Measurements from ENCODE around the gene DDHD1. TPM values are rescaled to one million over a fixed set of nuclear protein-coding genes. Genes with fewer than 3 reads are reported as not detected.

Gene DDHD1
- total RNA-seq, 1 experiment from 2014 or later = 6.1 TPM

DNA sequence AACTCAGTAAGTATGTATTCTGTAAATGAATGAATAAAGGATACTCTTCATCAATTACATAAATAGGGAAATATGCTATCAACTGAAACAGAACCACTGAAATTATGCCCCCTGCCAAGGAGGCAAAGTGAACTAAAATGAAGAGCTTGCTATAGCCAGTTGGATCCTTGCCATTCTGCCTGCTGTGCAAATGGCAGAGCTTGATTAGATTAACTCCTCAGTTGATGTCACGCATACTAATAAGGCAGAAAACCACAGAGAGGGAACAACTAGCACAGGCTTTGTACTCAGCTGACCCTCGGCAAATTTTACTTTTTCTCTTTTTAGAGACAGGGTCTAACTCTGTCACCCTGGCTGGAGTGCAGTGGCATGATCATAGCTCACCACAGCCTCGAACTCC, 165.6 kb downstream of the DDHD1 start:
- DNase-seq (ENCODE audit: low read depth, low spot score) = no peak
- in situ Hi-C loops (cut with HindIII; ENCODE audit: low pct_unique_long_range_greater_than_20kb, low sequenced_read_pairs) = no loop called here

DNA sequence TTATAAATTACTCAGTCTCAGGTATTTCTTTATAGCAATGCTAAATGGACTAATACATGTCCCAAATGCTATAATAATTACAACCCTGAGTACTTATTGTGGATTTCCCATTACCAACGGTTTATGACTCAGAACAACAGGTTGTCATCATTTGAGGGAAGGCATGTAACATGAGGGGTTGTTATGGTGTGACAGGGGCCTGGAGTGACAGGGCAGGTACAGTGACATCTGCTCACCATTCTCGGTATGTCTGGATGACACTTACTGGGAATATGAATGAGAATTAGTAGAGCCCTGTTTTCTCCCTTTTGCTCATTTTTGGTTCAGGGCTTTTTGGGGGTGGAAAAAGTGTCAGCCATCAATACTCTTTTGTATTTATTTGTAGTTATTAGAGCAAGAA, 166.1 kb downstream of the DDHD1 start:
- no peak for DNase-seq (ENCODE audit: low read depth, low spot score)
- in situ Hi-C loops (cut with HindIII; ENCODE audit: low pct_unique_long_range_greater_than_20kb, low sequenced_read_pairs) = no loop called here

Small RNA genes lying within 50 kb of the gene (small RNA-seq; reads per million reads assigned to genes)
- gene AL352979.1 = 0 reads per million in 2 experiments

Other genes with a start within 250 kb of the DDHD1 start
- gene FERMT2, start 202.3 kb downstream of the DDHD1 start, total RNA-seq (2014; rRNA removed; shearing (Covaris generic)) = 38.0 and 40.8 TPM in 2 replicates

All from SK-MEL-5 (cell line).